Measurements from ENCODE around the gene DHRS12.

Gene DHRS12

DNA sequence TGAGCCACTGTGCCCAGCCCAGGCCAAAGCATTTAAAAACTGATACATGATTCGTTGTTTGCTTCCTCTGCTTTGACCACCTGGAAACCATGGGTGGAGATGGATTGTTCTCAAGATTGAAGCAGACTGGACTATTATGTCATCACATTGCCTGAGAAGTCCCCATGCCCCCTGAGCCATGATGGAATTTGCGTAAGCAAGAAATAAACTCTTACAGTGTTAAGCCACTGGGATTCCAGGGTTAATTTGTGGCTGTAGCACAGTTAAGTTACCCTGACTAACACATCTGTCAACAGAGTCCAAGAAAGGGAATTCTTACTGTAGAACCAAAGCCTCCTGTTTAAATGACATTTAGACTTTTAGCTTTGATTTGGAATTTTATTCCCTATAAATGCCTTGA is 19.4 kb upstream of the DHRS12 start:
- H3K27me3 ChIP-seq, result no peaks in the 10 kb centered on the region
- H4K20me1 ChIP-seq, result no peaks in the 10 kb centered on the region
- H3K9ac ChIP-seq, result peak overlapping the region in 9 of 11 experiments; percentile 30 to 80 (median 61); a peak in 10 of 22 replicates
- no peak for TF ChIP-seq Cebpa-rat (IDR thresholded peaks at IDR 0.05)
- H3K27ac ChIP-seq, result peak overlapping the region; percentile 25 to 93 (median 88)
- no peaks in the 10 kb centered on the region for H3K36me3 ChIP-seq
- no peak overlapping the region; a peak in 1 of 20 replicates for H3K4me3 ChIP-seq
- H3K9me3 ChIP-seq (replicated peaks in 1 of 11), result no peaks in the 10 kb centered on the region
- peaks cover 91 to 100% (median 98%) of the 10 kb centered on the region in 10 experiments for H3K4me1 ChIP-seq
- peak overlapping the region; percentile 75 to 91 (median 83) for H3K4me2 ChIP-seq

- TF ChIP-seq Cebpa-rat (IDR thresholded peaks at IDR 0.05), result no peak
- peak overlapping the region in 3 of 10 experiments; percentile 5 to 30 (median 16); a peak in 4 of 20 replicates for H3K4me3 ChIP-seq
- H3K4me1 ChIP-seq, result peaks cover 84 to 99% (median 91%) of the 10 kb centered on the region in 10 experiments
- H3K27ac ChIP-seq, result peak overlapping the region; percentile 25 to 93 (median 88)
- no peaks in the 10 kb centered on the region for H3K36me3 ChIP-seq
- peak overlapping the region; percentile 8 to 75 (median 58); a peak in 20 of 22 replicates for H3K9ac ChIP-seq
- no peaks in the 10 kb centered on the region for H4K20me1 ChIP-seq
- H3K4me2 ChIP-seq, result peak overlapping the region; percentile 75 to 91 (median 83)
- H3K27me3 ChIP-seq, result no peaks in the 10 kb centered on the region
- H3K9me3 ChIP-seq (replicated peaks in 1 of 11), result no peaks in the 10 kb centered on the region
Measured at GRCh38 chr13:51822106-51822815, 18.3 kb upstream of the DHRS12 start.

GRCh38 chr13:51821606-51822005 is 17.6 kb upstream of the DHRS12 start:
- peak overlapping the region; percentile 75 to 91 (median 83) for H3K4me2 ChIP-seq

DNA sequence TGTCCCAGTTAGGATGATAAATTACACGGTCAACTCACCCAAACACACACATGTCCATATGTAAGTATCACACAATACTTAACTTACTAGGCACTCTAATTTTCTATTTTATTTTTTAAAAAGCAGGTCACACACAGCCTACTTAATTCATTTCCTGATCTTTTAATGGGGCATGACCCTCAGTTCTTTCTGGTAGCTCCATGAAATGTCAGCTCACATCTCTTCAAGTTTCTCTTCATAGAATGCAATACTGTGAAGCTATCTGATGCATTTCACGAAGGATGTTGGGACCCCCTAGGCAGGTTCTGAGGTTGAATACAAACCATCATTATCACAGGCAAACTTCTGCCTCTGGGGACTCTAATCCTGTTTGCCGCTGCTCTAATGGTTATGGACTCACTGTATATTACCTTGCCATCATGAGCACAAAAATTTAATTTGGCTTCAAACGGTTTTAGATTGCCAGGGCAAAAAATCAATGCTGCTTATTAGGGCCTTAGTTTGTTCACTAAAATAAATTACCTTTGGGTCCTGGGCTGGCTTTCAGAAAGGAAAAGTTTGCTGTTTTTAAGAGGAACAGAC is 16.1 kb upstream of the DHRS12 start:
- Histone ChIP-seq H3K27me3 (no peaks in the 10 kb centered on the region), H3K4me3 (no peak overlapping the region), H3K4me1 (peaks cover 74 to 99% (median 86%) of the 10 kb centered on the region in 10 experiments), H3K4me2 (peak overlapping the region; percentile 75 to 91 (median 83)), H3K27ac (peak overlapping the region; percentile 72 to 93 (median 88)), H3K9me3 (replicated peaks in 1 of 11) (no peaks in the 10 kb centered on the region), H3K9ac (peak overlapping the region in 9 of 11 experiments; percentile 1 to 75 (median 61); a peak in 7 of 22 replicates), H4K20me1 (no peaks in the 10 kb centered on the region), H3K36me3 (no peaks in the 10 kb centered on the region)
- TF ChIP-seq Cebpa-rat (IDR thresholded peaks at IDR 0.05), result no peak

More at GRCh38 chr13:51821606-51822005, 17.6 kb upstream of the DHRS12 start:
- no peaks in the 10 kb centered on the region for H4K20me1 ChIP-seq
- H3K9me3 ChIP-seq (replicated peaks in 1 of 11), result no peaks in the 10 kb centered on the region
- peak overlapping the region; percentile 8 to 75 (median 61); a peak in 20 of 22 replicates for H3K9ac ChIP-seq
- H3K4me1 ChIP-seq, result peaks cover 78 to 99% (median 86%) of the 10 kb centered on the region in 10 experiments
- H3K27me3 ChIP-seq, result no peaks in the 10 kb centered on the region
- peak in 6 of 11 experiments; percentile 23 to 87 (median 59); a peak in 11 of 22 replicates for TF ChIP-seq Cebpa-rat (IDR thresholded peaks at IDR 0.05)
- H3K36me3 ChIP-seq, result no peaks in the 10 kb centered on the region
- peak overlapping the region; percentile 25 to 93 (median 88); a peak in 21 of 22 replicates for H3K27ac ChIP-seq
- H3K4me3 ChIP-seq, result peak overlapping the region in 1 of 10 experiments; percentile 5; a peak in 1 of 20 replicates

GRCh38 chr13:51819544-51819943 is 15.6 kb upstream of the DHRS12 start:
- Histone ChIP-seq H3K36me3 (no peaks in the 10 kb centered on the region), H3K4me1 (peaks cover 74 to 99% (median 86%) of the 10 kb centered on the region in 10 experiments), H3K27me3 (no peaks in the 10 kb centered on the region), H4K20me1 (no peaks in the 10 kb centered on the region), H3K4me2 (peak overlapping the region; percentile 75 to 91 (median 83)), H3K27ac (peak overlapping the region; percentile 72 to 93 (median 88); a peak in 21 of 22 replicates), H3K4me3 (no peak overlapping the region), H3K9ac (peak overlapping the region in 2 of 11 experiments; percentile 14 to 32; a peak in 4 of 22 replicates), H3K9me3 (replicated peaks in 1 of 11) (no peaks in the 10 kb centered on the region)
- TF ChIP-seq Cebpa-rat (IDR thresholded peaks at IDR 0.05), result no peak

DNA sequence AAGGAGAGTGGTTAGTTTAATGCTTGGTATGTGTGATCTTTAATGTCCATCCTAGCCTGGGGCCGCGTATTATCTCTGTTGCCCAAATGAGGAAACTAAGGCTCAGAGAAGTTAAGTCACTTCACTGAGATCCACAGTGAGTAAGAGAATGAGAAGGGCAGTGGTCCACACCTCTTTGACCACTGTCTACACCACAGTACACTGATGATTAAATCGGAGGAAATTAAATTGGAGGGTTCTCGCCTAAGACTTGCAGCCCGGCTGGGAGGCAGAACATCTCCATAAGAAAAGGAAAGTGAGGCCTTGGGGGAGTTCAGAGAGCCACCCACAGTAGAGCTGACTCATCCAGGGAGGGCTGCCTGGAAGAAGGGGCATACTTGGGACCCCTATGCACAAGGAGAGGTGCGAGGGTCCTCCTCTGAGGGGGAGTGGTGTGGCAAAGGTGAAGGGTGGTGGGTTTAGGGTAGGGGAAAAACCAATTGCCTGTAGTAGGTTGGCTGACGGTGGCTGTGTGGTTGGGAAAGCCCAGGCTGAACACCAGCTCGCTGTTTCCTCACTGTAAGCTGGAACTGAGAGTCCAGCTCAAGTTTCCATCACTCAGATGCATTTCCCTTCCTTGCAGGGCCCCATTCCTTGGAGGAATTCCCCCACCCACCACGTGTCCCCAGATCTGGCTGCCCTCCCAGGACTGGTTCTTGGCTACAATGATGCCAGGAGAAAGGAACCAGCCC is 15.0 kb upstream of the DHRS12 start:
- Histone ChIP-seq H3K27ac (peak overlapping the region; percentile 72 to 93 (median 88); a peak in 21 of 22 replicates), H3K4me2 (peak overlapping the region; percentile 75 to 91 (median 83))

DNA sequence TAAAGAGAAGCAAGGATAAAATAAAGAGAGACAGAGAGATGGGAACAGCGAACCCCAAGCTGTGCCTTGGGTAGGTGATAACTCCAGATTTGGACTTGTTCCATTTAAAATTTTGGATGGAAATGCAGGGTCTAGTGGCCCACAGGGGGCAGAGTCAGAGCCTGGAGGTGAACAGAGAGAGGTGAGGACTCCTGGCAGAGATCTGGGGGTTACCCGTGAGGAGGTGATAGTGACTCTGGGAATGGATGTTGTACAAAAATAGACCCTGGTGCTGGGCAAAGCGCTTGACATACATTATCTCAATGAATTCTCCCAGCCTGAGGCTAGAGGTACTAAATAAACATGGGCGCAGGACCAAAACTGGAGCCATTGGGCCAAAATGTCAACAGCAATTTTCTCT is 14.3 kb upstream of the DHRS12 start:
- Histone ChIP-seq H3K27ac (peak overlapping the region in 4 of 11 experiments; percentile 72 to 92 (median 83); a peak in 6 of 22 replicates), H3K4me3 (no peak overlapping the region), H3K9me3 (replicated peaks in 1 of 11) (no peaks in the 10 kb centered on the region), H3K9ac (peak overlapping the region in 1 of 11 experiments; percentile 51; a peak in 1 of 22 replicates), H3K4me1 (peaks cover 74 to 99% (median 86%) of the 10 kb centered on the region in 10 experiments), H4K20me1 (no peaks in the 10 kb centered on the region), H3K27me3 (no peaks in the 10 kb centered on the region), H3K4me2 (peak overlapping the region in 5 of 11 experiments; percentile 4 to 88 (median 84); a peak in 8 of 22 replicates), H3K36me3 (no peaks in the 10 kb centered on the region)
- no peak for TF ChIP-seq Cebpa-rat (IDR thresholded peaks at IDR 0.05)

More for the DNA sequence above, 15.0 kb upstream of the DHRS12 start:
- Histone ChIP-seq H3K9ac (peak overlapping the region in 3 of 11 experiments; percentile 2 to 58 (median 51); a peak in 3 of 22 replicates), H4K20me1 (no peaks in the 10 kb centered on the region), H3K27me3 (no peaks in the 10 kb centered on the region), H3K36me3 (no peaks in the 10 kb centered on the region), H3K4me1 (peaks cover 74 to 99% (median 86%) of the 10 kb centered on the region in 10 experiments), H3K9me3 (replicated peaks in 1 of 11) (no peaks in the 10 kb centered on the region), H3K4me3 (no peak overlapping the region)
- TF ChIP-seq Cebpa-rat (IDR thresholded peaks at IDR 0.05), result no peak

- Histone ChIP-seq H3K36me3 (no peaks in the 10 kb centered on the region), H3K4me1 (peaks cover 74 to 99% (median 86%) of the 10 kb centered on the region in 10 experiments), H3K4me2 (peak overlapping the region in 4 of 11 experiments; percentile 81 to 88 (median 84); a peak in 5 of 22 replicates), H3K27ac (peak overlapping the region in 2 of 11 experiments; percentile 77 to 92; a peak in 3 of 22 replicates), H3K4me3 (no peak overlapping the region), H4K20me1 (no peaks in the 10 kb centered on the region), H3K9ac (no peak overlapping the region), H3K9me3 (replicated peaks in 1 of 11) (no peaks in the 10 kb centered on the region), H3K27me3 (no peaks in the 10 kb centered on the region)
- TF ChIP-seq Cebpa-rat (IDR thresholded peaks at IDR 0.05), result no peak
Measured at GRCh38 chr13:51817717-51818116, 13.8 kb upstream of the DHRS12 start.

Data from BLaER1 treated with 17β-estradiol and CSF1 and Interleukin-3, amounts not matched to agents 10 nM and 100 nM (cell line).